T-helper 9 cell (primary cell): ENCODE results near the gene PI3.
"Not testable (repeated sequence)": the region's sequence is repeated elsewhere in the genome, so short reads cannot be mapped to it uniquely, and the experiment has no call there.

ENCODE experiments used
- DNase-seq: peaks from one replicate; pipeline ENCODE4 v3.0.0-alpha.2; 2020
- total RNA-seq, 2 donors: gene quantifications; one replicate each; lab custom pipeline; 2026; lab: John Stamatoyannopoulos, UW

PI3 gene, protein sequence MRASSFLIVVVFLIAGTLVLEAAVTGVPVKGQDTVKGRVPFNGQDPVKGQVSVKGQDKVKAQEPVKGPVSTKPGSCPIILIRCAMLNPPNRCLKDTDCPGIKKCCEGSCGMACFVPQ
- 0 reads per million in 2 donors for total RNA-seq

- no peak for DNase-seq
Measured at GRCh38 chr20:45174434-45175364, at the start of gene PI3. PI3 (plus strand) TSS chr20:45174902; CDS start chr20:45174923, 21 bp downstream.

GRCh38 chr20:45128099-45128498 is 46.6 kb upstream of the PI3 start:
- no peak for DNase-seq

DNA sequence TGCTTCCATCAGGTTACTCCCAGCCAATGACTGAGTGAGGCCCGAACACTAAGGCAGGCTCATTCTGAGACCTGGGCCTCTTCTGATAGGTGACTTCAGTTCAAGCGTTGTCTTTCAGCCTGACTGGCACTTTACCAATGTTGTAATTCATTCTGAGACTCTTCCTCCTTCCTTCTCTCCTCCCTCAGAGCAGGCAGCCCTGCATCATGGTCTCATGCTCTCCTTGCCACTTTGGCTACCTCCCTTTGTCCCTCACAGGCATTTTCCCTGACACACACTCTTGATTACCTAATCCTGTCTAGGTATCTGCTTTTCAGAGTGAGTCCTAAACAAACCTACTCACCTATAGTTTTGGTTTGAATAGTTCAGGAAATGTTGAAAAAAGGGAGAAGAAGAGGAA is 37.8 kb upstream of the PI3 start:
- no peak for DNase-seq

DNA sequence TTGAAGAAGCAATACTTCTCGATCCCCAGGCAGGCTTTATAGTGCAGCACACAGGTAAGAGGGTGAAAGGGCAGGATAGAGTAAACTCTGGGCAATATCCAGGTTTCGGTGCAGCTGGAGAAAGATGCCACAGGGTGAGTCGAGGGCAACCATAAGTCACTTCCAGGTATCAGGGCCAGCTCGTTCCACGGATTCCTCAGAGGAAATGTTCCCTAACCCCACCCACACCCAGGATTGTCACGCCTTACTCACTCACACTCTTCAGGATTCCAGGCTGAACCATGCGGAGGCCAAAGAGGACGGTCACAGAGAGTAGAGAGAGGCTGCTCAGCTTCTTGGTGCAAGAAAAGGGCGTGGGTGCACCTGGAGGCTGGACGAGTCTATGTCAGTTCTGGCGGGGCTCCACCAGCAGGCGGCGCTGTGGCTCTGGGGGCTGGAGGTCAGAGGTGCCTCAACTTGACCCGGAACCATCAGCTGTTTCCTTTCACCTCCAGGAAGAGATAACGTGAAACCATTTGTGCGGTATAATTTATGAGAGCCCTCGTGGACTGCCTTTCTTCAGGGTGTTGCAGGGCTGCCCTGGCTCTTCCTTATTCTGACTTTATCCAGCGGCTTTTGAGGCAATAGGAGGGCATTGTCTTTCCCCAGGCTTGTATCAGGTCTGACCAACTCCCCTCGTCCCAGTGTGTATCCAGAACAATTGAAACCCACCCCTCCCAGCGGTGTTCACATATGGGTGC is 36.0 kb upstream of the PI3 start:
- DNase-seq: peak; percentile 38

- not testable (repeated sequence) for DNase-seq
Measured at GRCh38 chr20:45139733-45140375, 34.8 kb upstream of the PI3 start.

- DNase-seq: no peak
Measured at GRCh38 chr20:45140836-45141235, 33.9 kb upstream of the PI3 start.

DNA sequence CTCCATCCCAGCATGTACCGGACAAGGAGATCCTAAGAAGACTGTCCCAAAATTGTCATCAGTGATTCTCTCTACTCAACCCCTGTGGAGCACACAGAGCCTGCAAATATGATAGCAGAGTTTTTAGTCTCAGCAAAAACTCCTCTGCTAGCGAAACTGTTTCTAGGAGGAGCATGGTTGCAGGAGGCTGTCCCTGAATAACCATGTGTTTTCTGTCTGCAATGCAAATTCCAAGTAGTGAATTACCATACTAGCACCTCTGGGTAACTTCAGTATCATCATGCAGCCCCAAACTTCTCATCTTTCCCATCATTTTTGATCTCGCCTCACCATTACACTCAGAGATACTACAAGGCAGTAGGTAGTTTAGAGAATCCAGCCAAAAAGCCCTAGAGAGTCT is 25.6 kb upstream of the PI3 start:
- DNase-seq: no peak

DNA sequence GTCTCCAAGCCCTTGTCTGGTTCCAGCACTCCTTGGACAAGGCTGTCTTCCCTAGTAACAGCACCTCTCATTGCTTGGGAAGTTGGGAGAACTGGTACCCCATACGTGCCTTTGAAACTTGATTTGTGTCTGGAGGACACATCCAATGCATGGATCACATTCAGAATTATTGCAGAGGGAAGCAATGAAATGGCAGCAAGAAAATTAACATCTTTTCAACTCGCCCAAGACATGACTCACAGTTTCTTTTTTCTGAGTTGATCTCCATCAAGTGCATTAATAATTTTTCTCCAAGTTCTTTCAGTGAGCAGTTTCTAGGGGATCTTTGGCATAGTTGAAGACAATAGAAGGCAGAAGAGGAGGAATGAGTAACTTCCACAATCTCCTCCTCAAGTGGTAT is 22.3 kb upstream of the PI3 start:
- no peak for DNase-seq

- DNase-seq: no peak
Measured at GRCh38 chr20:45153147-45153546, 21.6 kb upstream of the PI3 start.

GRCh38 chr20:45153752-45154151 is 20.9 kb upstream of the PI3 start:
- no peak for DNase-seq

DNA sequence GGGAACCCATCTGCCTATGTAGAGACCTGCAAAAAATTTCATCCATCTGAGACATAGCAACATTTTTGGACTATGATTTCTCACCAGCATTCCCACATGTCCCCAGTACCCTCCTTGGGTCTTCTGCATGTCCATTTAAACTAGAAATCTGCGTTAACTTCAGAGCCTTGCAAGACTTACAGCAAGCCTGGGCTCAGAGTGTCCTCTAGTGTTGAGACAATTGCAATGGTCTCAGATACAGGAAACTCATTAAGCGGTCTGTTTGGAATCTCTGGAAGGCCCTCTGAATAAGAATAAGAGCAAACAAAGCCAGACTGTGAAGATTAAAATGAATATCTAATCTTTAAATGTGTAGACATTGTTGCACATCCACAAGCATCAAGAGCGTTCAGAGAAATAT is 20.5 kb upstream of the PI3 start:
- DNase-seq: no peak

DNA sequence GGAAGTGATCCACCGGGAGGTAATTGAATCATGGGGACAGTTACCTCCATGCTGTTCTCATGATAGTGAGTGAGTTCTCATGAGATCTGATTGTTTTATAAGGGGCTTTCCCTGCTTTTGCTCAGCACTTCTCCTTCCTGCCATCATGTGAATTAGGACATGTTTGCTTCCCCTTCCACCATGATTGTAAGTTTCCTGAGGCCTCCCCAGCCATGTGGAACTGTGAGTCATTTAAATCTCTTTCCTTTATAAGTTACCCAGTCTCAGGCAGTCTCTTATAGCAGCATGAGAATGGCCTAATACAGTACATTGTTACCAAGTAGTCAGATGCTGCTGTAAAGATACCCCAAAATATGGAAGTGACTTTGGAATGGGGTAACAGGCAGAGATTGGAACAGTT is 19.9 kb upstream of the PI3 start:
- DNase-seq: not testable (repeated sequence)

GRCh38 chr20:45156713-45157112 is 18.0 kb upstream of the PI3 start:
- no peak for DNase-seq

DNA sequence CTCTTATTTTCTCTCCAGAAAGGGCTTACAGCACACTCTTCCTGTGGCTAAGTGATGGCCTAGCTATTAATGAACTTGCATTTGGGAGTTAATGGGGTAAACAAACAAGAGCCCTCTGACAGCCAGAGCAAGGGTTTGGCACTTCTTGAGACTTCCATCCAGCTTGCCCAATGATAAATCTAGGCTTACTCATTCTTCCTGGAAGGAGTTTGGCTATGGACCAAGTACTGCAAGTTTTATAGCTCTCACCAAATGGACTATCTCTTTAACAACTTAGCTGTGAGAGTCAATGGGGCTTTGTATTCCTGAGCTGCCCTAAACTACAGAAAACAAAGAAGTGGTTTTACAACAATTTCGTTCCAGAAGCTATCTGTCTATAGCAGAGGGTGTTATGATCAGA is 16.7 kb upstream of the PI3 start:
- DNase-seq: no peak

- no peak for DNase-seq
Measured at GRCh38 chr20:45163083-45163803, 11.5 kb upstream of the PI3 start.

DNA sequence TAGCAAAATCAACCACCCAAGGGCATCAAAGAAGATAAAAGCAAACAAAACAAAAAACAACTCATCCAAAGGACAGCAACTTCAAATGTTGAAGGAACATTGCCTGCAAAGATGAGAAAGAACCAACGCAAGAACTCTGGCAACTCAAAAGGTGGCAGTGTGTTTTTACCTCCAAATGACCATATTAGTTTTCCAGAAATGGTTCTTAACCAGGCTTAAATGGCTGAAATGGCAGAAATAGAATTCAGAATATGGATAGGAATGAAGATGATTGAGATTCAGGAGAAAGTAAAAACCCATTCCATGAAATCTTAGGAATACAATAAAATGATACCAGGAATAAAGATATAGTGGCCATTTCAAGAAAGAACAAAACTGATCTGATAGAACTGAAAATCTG is 9.8 kb upstream of the PI3 start:
- no peak for DNase-seq

DNA sequence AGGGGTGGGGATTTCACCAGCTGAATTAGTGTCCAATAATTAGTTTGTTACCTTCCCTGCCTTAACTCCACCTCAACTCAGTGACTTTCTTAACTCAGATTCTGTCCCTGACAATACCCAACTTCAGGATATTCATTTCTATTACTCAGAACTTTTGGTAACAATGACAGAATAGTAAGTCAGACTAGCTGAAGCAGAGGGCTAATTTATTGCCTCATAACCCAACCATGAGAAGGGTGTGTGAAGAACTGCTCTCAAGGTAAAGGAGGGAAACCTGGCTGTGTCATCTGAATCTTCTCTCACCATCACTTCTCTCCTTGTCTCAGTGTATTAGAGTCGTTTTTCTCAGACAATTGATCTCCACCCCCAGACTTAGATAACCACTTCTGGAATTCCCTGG is 1.2 kb upstream of the PI3 start:
- DNase-seq: no peak

- DNase-seq: no peak
Measured at GRCh38 chr20:45176526-45177267, 2.0 kb downstream of the PI3 start.

- no peak for DNase-seq
Measured at GRCh38 chr20:45179166-45179565, 4.5 kb downstream of the PI3 start.

DNA sequence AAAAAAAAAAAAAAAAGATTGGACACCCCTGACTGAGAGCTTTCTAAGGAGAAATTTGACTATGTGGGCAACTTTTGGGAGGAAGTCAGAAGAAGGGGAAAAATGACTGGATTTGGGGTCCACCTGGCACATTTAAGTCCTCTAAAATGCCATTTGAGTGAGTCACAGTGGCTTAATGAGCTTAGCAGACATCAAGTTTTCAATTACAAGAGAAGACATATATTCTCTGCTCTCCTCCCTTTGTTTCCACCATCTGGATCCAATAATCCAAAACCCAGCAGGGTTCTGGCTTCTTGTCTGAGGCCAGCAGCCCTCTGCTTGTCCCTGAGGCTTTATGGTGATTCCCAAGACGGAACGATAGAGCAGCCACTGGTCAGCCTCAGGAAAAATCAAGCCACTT is 6.9 kb downstream of the PI3 start:
- DNase-seq: no peak

- no peak for DNase-seq
Measured at GRCh38 chr20:45183084-45183483, 8.4 kb downstream of the PI3 start.

DNA sequence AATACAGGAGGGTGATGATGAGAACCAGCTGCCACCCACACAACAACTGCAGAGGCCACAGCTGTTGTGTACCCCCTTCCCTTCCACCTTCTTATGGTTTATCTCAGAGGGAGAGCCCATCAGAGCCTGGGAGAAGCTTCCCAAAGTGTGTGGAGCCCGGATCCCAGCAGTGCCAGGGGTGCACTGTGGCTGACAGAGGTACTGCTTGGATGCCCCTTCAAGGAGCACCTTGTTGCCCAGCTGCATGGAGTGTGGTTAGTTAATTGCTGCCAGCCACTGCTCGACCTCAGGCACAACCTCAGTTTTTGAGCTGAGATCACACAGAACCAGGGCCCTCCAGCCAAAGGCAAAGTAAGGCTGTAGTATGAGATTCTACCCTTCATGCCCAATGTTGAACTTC is 13.0 kb downstream of the PI3 start:
- DNase-seq: no peak
